Neural cell (in vitro differentiated cells): ENCODE data around the gene SMAD7. TPM values are rescaled to one million over a fixed set of nuclear protein-coding genes. Genes with fewer than 3 reads are reported as not detected.

Experiments used
- H2AFZ ChIP-seq: fragments of 200-600, 300-800 bp; sonication (generic), shearing (Covaris generic); 2 replicates; pipeline ENCODE4 v1.6.0; 2014; ENCODE audit warnings: low read depth, mild to moderate bottlenecking, antibody characterized with exemption, low read length, moderate library complexity
- H3F3A ChIP-seq: fragments of 200-600 bp; shearing (Covaris generic); 2 replicates; pipeline ENCODE4 v1.6.1; 2016; ENCODE audit warnings: mild to moderate bottlenecking, moderate library complexity, mixed read lengths, antibody characterized with exemption, low read length; ENCODE audit not compliant: insufficient read depth, poor library complexity, severe bottlenecking
- H3K27ac ChIP-seq: fragments of 200-600, 300-800 bp; sonication (generic), shearing (Covaris generic); 2 replicates; pipeline ENCODE4 v1.5.1; 2014; ENCODE audit warnings: mild to moderate bottlenecking, low read length, moderate library complexity
- H3K27me3 ChIP-seq: fragments of 300-800, 200-600 bp; sonication (generic), shearing (Covaris generic); 2 replicates; pipeline ENCODE4 v1.6.0; 2014; ENCODE audit warnings: mild to moderate bottlenecking, low read depth, low read length, moderate library complexity; ENCODE audit not compliant: insufficient read depth
- H3K36me3 ChIP-seq: fragments of 300-800, 200-600 bp; sonication (generic), shearing (Covaris generic); 2 replicates; pipeline ENCODE4 v1.5.1; 2014; ENCODE audit warnings: mild to moderate bottlenecking, antibody characterized with exemption, low read length, moderate library complexity; ENCODE audit not compliant: insufficient read depth
- H3K4me2 ChIP-seq: fragments of 300-800, 200-600 bp; sonication (generic), shearing (Covaris generic); 2 replicates; pipeline ENCODE4 v1.6.0; 2014; ENCODE audit warnings: mild to moderate bottlenecking, low read length
- H3K4me3 ChIP-seq: fragments of 300-800, 200-600 bp; sonication (generic), shearing (Covaris generic); 2 replicates; pipeline ENCODE4 v1.5.1; 2014; ENCODE audit warnings: mild to moderate bottlenecking, low read length, moderate library complexity
- H3K79me2 ChIP-seq: fragments of 200-600 bp; shearing (Covaris generic); replicated peaks from 2 replicates; pipeline ENCODE4 v1.6.0; 2014; ENCODE audit warnings: mild to moderate bottlenecking, low read length, moderate library complexity; ENCODE audit not compliant: insufficient read depth
- H3K9ac ChIP-seq: fragments of 300-800, 200-600 bp; sonication (generic), shearing (Covaris generic); 2 replicates; pipeline ENCODE4 v1.6.1; 2016; ENCODE audit warnings: mild to moderate bottlenecking, low read length, mixed read lengths
- H3K9me2 ChIP-seq: fragments of 200-600 bp; shearing (Covaris generic); 2 replicates; pipeline ENCODE4 v1.6.1; 2016; ENCODE audit warnings: mild to moderate bottlenecking, low read length, mixed read lengths; ENCODE audit not compliant: insufficient read depth
- H3K9me3 ChIP-seq: fragments of 200-600, 300-800 bp; sonication (generic), shearing (Covaris generic); 2 replicates; pipeline ENCODE4 v1.6.1; 2016; ENCODE audit warnings: mild to moderate bottlenecking, mixed run types, low read length, moderate library complexity, mixed read lengths
- H4K20me1 ChIP-seq: fragments of 200-600 bp; shearing (Covaris generic); 2 replicates; pipeline ENCODE4 v1.6.1; 2016; ENCODE audit warnings: mild to moderate bottlenecking, mixed run types; ENCODE audit not compliant: insufficient read depth
- CTCF ChIP-seq: fragments of 450-650 bp; IDR thresholded peaks from 2 replicates; pipeline ENCODE4 v1.5.1; 2014; ENCODE audit warnings: antibody characterized with exemption, mild to moderate bottlenecking, moderate library complexity; ENCODE audit not compliant: poor library complexity, severe bottlenecking
- EP300 ChIP-seq: fragments of 450-650 bp; conservative IDR thresholded peaks from 2 replicates; pipeline ENCODE4 v1.6.1; 2014; ENCODE audit warnings: antibody characterized with exemption, mild to moderate bottlenecking, moderate library complexity; ENCODE audit not compliant: poor library complexity, severe bottlenecking
- EZH2 ChIP-seq: fragments of 200-600, 300-800 bp; shearing (Covaris generic), sonication (generic); IDR thresholded peaks from 2 replicates; pipeline ENCODE4 v1.6.1; 2014; ENCODE audit warnings: antibody characterized with exemption, low read length, borderline replicate concordance, mild to moderate bottlenecking; ENCODE audit not compliant: insufficient read depth, poor library complexity, severe bottlenecking
- MXI1 ChIP-seq: fragments of 450-650 bp; conservative IDR thresholded peaks from 2 replicates; pipeline ENCODE4 v1.6.1; 2014; ENCODE audit warnings: antibody characterized with exemption, mild to moderate bottlenecking; ENCODE audit not compliant: poor library complexity, severe bottlenecking
- POLR2AphosphoS5 ChIP-seq: IDR thresholded peaks from 2 replicates; pipeline ENCODE4 v1.6.1; 2012
- RAD21 ChIP-seq: fragments of 450-650 bp; conservative IDR thresholded peaks from 2 replicates; pipeline ENCODE4 v1.6.1; 2014; ENCODE audit warnings: antibody characterized with exemption, mild to moderate bottlenecking, moderate library complexity
- REST ChIP-seq: IDR thresholded peaks from 2 replicates; pipeline ENCODE4 v1.6.1; 2012; ENCODE audit warnings: borderline replicate concordance
- SMC3 ChIP-seq: fragments of 450-650 bp; conservative IDR thresholded peaks from 2 replicates; pipeline ENCODE4 v1.6.1; 2014; ENCODE audit warnings: antibody characterized with exemption, mild to moderate bottlenecking, moderate library complexity; ENCODE audit not compliant: poor library complexity
- TAF1 ChIP-seq: IDR thresholded peaks from 2 replicates; pipeline ENCODE4 v1.6.1; 2012; ENCODE audit warnings: low read depth
- polyA plus RNA-seq: library from polyadenylated mRNA; depleted of rRNA; stranded (reverse); fragments of >200 nt; gene quantifications from 2 replicates; pipeline ENCODE4 v1.2.3, GENCODE V29; 2014

SMAD7 gene
- polyA plus RNA-seq, 1 donor from 2014 or later: 3.8 TPM

- TF ChIP-seq REST: no peak
- no peak for TF ChIP-seq TAF1
- no peak for TF ChIP-seq EP300
- no peak for TF ChIP-seq EZH2
- no peak for TF ChIP-seq CTCF
- no peak for TF ChIP-seq RAD21
- TF ChIP-seq SMC3: no peak
- TF ChIP-seq POLR2AphosphoS5: no peak
- TF ChIP-seq MXI1: no peak
- H3K9me3 ChIP-seq: no peaks in the 10 kb centered on the region
- no peaks in the 10 kb centered on the region for H3K79me2 ChIP-seq
- no peaks in the 10 kb centered on the region for H3K36me3 ChIP-seq
- H3K9ac ChIP-seq: no peak overlapping the region
- no peaks in the 10 kb centered on the region for H3K9me2 ChIP-seq
- H4K20me1 ChIP-seq: no peaks in the 10 kb centered on the region
- no peak overlapping the region for H3K27ac ChIP-seq
- H3K27me3 ChIP-seq: no peaks in the 10 kb centered on the region
- no peak overlapping the region for H3K4me3 ChIP-seq
- no peak overlapping the region for H3K4me2 ChIP-seq
- no peak overlapping the region for H2AFZ ChIP-seq
- no peaks in the 10 kb centered on the region for H3F3A ChIP-seq
Measured at GRCh38 chr18:48996901-48997463, 46.2 kb upstream of the SMAD7 start.

GRCh38 chr18:48996041-48996440 is 45.3 kb upstream of the SMAD7 start:
- no peak overlapping the region for H3K9ac ChIP-seq
- TF ChIP-seq CTCF (no peak), EP300 (no peak), TAF1 (no peak), EZH2 (no peak), POLR2AphosphoS5 (no peak), REST (no peak), RAD21 (no peak), SMC3 (no peak), MXI1 (no peak)

More at GRCh38 chr18:48996041-48996440, 45.3 kb upstream of the SMAD7 start:
- Histone ChIP-seq H3K9me2 (no peaks in the 10 kb centered on the region), H3K4me2 (no peak overlapping the region), H2AFZ (no peak overlapping the region), H3K27ac (no peak overlapping the region), H3F3A (no peaks in the 10 kb centered on the region), H3K36me3 (no peaks in the 10 kb centered on the region), H3K79me2 (no peaks in the 10 kb centered on the region), H3K27me3 (no peaks in the 10 kb centered on the region), H3K4me3 (no peak overlapping the region), H4K20me1 (no peaks in the 10 kb centered on the region), H3K9me3 (no peaks in the 10 kb centered on the region)
